ENCODE data around the gene MICAL3.

Gene MICAL3

DNA sequence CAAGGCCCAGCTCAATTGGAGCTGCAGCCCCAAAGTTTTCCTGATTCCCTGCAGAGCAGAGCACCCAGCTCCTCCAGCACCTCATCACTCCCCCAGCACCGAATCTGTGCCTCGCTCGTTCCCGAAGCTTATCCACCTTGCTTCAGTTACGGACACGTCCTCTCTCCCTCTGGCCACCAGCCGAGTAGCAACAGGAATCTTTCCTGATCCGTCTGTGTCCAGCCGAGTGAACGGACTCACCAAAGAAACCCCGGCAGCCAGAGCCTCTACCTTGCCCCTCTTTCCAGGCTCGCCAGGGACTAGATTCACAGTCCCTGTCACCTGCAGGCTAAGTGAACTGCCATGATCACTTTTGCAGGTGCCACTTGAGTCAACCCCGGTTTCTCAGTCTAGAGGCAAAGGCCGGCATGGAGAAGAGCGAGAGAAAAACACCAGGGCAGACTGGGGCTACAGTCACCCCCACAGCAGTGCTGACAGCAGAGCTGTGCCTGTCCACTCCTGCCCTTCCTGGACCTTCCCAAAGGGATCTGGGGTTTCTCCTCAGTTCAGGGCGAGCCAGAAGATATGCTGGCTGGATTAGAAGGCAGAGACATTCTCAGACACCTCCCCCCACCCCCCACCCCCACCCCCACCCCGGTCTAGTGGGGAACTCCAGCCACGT, 282.4 kb downstream of the MICAL3 start:
- DNase-seq (ENCODE audit: low read depth in 4 of 4, low spot score in 1 of 4) = no peak

DNA sequence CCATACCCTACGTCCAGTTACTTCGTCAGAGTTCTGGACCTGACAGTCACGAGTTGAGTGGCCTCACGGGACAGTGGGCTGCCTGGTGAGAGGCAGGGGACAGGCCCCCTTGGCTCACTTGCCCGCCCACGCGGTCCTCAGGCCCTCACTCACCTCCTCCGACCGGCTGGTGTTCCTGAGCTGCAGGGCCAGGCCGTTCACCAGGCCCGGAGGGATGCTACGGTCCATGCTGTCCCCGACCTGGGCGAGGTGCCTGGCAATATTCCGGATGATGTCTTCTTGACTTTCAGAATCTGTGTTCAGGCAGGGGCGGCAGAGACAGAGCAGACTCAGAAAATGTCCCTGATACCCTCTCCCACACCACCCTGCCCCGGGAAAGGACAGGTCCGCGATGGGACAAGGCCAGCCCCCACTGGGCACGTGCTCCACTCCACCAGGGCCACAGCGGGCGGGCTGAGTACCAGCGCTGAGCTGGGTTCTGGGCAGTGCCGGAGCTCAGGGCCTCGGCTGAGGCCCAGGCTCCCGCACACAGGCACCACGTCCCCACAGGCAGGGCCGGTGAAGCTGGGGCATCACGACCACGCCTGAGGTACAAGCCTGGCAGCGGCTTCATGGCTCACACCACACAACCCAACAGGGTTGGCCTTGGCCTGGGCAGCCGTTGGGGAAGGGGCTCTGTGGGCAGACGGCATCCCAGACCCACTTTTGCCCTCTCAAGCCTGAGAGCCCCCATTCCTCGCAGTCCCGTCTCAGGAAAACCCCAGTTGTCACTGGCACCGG, 285.0 kb downstream of the MICAL3 start:
- DNase-seq (ENCODE audit: low read depth in 4 of 4, low spot score in 1 of 4) = no peak

DNA sequence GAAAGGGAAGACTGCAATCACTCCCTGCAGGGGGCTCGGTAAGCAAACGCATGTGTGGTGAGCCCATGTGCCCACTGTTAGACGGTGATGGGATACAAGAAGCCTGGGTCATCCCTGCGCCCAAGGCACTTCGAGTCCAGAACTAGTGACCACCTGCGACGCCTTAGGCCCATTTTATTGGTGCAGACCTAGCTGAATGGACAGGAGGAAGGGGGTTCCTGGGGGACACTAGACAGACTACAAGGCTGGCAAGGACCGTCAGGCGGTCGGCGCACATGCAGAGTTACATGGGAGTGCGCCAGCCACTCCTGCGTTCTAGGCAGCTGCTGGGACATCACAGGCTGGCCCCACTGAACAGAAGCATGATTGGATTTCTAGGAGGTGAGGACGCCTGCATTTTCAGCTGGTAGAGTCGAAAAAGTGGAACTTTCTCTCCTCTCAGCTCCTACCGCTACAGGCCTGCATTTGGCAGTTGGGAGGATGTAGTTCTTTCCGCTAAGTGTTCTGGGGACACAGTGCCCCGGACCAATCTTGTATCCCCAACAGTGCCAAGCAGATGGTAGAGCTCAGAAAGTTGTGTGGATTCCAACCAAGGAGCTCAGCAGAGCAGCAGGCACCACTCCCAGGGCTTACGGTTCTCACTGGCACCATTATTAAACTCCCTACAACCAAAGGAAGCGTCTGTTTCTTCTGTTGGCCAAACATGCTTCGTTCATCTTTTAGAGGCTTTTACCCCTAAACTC, 285.8 kb downstream of the MICAL3 start:
- DNase-seq (ENCODE audit: low read depth in 4 of 4, low spot score in 1 of 4) = no peak
